LNCaP clone FGC (cell line): ENCODE data around the gene FNDC3B.
"Not testable (repeated sequence)": the region's sequence is repeated elsewhere in the genome, so short reads cannot be mapped to it uniquely, and the experiment has no call there.

Experiments used
- DNase-seq: peaks from one replicate; pipeline ENCODE4 v3.0.0-alpha.2; 2011; ENCODE audit warnings: low read depth
- H3K4me3 ChIP-seq: 2 replicates; pipeline ENCODE4 v1.5.1; 2011; ENCODE audit warnings: mild to moderate bottlenecking, low read depth, low read length, control low read depth
- CTCF ChIP-seq: IDR thresholded peaks from 2 replicates; pipeline ENCODE4 v1.5.1; 2012; ENCODE audit warnings: mild to moderate bottlenecking; ENCODE audit not compliant: control insufficient read depth, insufficient read depth; ENCODE audit errors: extremely low read depth

The FNDC3B gene

DNA sequence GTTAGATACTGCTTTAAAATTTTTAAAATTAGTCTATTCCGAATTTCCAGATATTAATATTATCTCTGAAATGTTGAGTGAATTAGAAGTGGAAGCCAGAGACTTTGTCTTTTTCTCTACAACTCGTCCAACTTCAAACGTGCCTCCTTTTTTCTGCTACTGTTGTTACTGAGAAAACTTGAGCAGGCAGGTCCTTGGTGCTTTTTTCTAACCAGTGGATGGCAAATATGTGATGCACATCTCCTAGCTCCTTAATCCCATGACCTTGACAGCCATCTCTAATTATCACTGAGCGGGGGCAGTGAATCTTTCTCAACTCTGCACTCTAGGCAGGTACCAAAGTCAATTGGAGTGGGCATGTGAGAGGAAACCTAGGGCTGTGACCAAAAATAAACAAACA lies 50.7 kb downstream of the FNDC3B start:
- no peak overlapping the region for H3K4me3 ChIP-seq
- no peak for TF ChIP-seq CTCF
- no peak for DNase-seq

- no peak for TF ChIP-seq CTCF
- DNase-seq, result no peak
Observed at GRCh38 chr3:172092658-172093057, 53.3 kb downstream of the FNDC3B start.

GRCh38 chr3:172093581-172094443 lies 54.4 kb downstream of the FNDC3B start:
- not testable (repeated sequence) for DNase-seq, H3K4me3 ChIP-seq

More at GRCh38 chr3:172092658-172093057, 53.3 kb downstream of the FNDC3B start:
- H3K4me3 ChIP-seq, result no peak overlapping the region

GRCh38 chr3:172094621-172095557 lies 55.5 kb downstream of the FNDC3B start:
- DNase-seq, result no peak
- TF ChIP-seq CTCF, result no peak

GRCh38 chr3:172096881-172097420 lies 57.6 kb downstream of the FNDC3B start:
- DNase-seq, result peak; percentile 71
- no peak overlapping the region for H3K4me3 ChIP-seq
- no peak for TF ChIP-seq CTCF

More at GRCh38 chr3:172094621-172095557, 55.5 kb downstream of the FNDC3B start:
- no peak overlapping the region for H3K4me3 ChIP-seq

- no peak for TF ChIP-seq CTCF
- H3K4me3 ChIP-seq, result no peak overlapping the region
- DNase-seq, result no peak
Observed at GRCh38 chr3:172097585-172097984, 58.2 kb downstream of the FNDC3B start.
